Smooth muscle cell (in vitro differentiated cells): Measurements from ENCODE around the gene TRAF3. TPM values are rescaled to one million over a fixed set of nuclear protein-coding genes. Genes with fewer than 3 reads are reported as not detected.

Source experiments
- DNase-seq: peaks from one replicate; lab custom pipeline; 2025; ENCODE audit not compliant: unreplicated experiment; lab: John Stamatoyannopoulos, UW
- H2AFZ ChIP-seq: fragments of 200-600 bp; sonication (generic); 2 replicates; pipeline ENCODE4 v1.6.0; 2016; ENCODE audit warnings: antibody characterized with exemption, low read depth, mild to moderate bottlenecking
- H3F3A ChIP-seq: fragments of 200-600 bp; sonication (generic); 2 replicates; pipeline ENCODE4 v1.6.0; 2017; ENCODE audit warnings: antibody characterized with exemption, low read depth
- H3K27ac ChIP-seq: fragments of 200-600 bp; sonication (generic); 2 replicates; pipeline ENCODE4 v1.5.1; 2016; ENCODE audit warnings: low read depth, mild to moderate bottlenecking
- H3K27me3 ChIP-seq: fragments of 200-600 bp; sonication (generic); 2 replicates; pipeline ENCODE4 v1.6.1; 2016; ENCODE audit warnings: low read depth, mild to moderate bottlenecking
- H3K36me3 ChIP-seq: fragments of 200-600 bp; sonication (generic); 2 replicates; pipeline ENCODE4 v1.5.1; 2016; ENCODE audit warnings: low read depth
- H3K4me1 ChIP-seq: fragments of 200-600 bp; sonication (generic); 2 replicates; pipeline ENCODE4 v1.5.1; 2016; ENCODE audit warnings: low read depth
- H3K4me2 ChIP-seq: fragments of 200-600 bp; sonication (generic); 2 replicates; pipeline ENCODE4 v1.6.0; 2016; ENCODE audit warnings: mild to moderate bottlenecking
- H3K4me3 ChIP-seq: fragments of 200-600 bp; sonication (generic); 2 replicates; pipeline ENCODE4 v1.5.1; 2016; ENCODE audit warnings: mild to moderate bottlenecking
- H3K79me2 ChIP-seq: fragments of 200-600 bp; sonication (generic); 2 replicates; pipeline ENCODE4 v1.6.0; 2016; ENCODE audit warnings: low read depth, mild to moderate bottlenecking
- H3K9ac ChIP-seq: fragments of 200-600 bp; sonication (generic); 2 replicates; pipeline ENCODE4 v1.6.0; 2016; ENCODE audit warnings: low read depth
- H3K9me3 ChIP-seq: fragments of 200-600 bp; sonication (generic); replicated peaks from 2 replicates; pipeline ENCODE4 v1.5.1; 2016; ENCODE audit warnings: low read depth
- H4K20me1 ChIP-seq: fragments of 200-600 bp; sonication (generic); 2 replicates; pipeline ENCODE4 v1.6.0; 2016; ENCODE audit warnings: low read depth
- CTCF ChIP-seq: fragments of 200-600 bp; sonication (generic); IDR thresholded peaks from 2 replicates; pipeline ENCODE4 v1.5.1; 2017; ENCODE audit warnings: borderline replicate concordance, mild to moderate bottlenecking, antibody characterized with exemption; ENCODE audit not compliant: insufficient read depth, poor library complexity, severe bottlenecking
- WGBS: methylation state at CpG from one replicate; pipeline ENCODE4 v1.1.7; 2016; ENCODE audit warnings: low lambda C conversion rate; 5-methylcytosine and 5-hydroxymethylcytosine counted together
- polyA plus RNA-seq: library from polyadenylated mRNA; unstranded; fragments of >200 nt; fragmentation: Nextera tagmentation; extraction: Ambion mirVana; gene quantifications from 2 replicates; pipeline ENCODE4 v1.2.1, GENCODE V29; 2016
- total RNA-seq: library from RNA; depleted of rRNA; stranded (reverse); fragments of >200 nt; gene quantifications from 2 replicates; pipeline ENCODE4 v1.2.3, GENCODE V29; 2014

TRAF3 gene
- total and polyA plus RNA-seq, 2 experiments from 2014 or later = 9.4 to 24.6 TPM

- no peak for TF ChIP-seq CTCF
- no peak for DNase-seq
- no peak overlapping the region for H3K4me3 ChIP-seq
- H3K4me2 ChIP-seq = no peak overlapping the region
- WGBS = 98% methylated on average over 6 of the region's 6 CpGs
- no peaks in the 10 kb centered on the region for H4K20me1 ChIP-seq
- no peaks in the 10 kb centered on the region for H3K36me3 ChIP-seq
- H3K9me3 ChIP-seq = no peaks in the 10 kb centered on the region
- no peak overlapping the region for H3K9ac ChIP-seq
- no peaks in the 10 kb centered on the region for H3K4me1 ChIP-seq
- no peak overlapping the region for H3K27ac ChIP-seq
- no peak overlapping the region for H2AFZ ChIP-seq
- H3K79me2 ChIP-seq = no peaks in the 10 kb centered on the region
- no peaks in the 10 kb centered on the region for H3F3A ChIP-seq
- H3K27me3 ChIP-seq = peaks cover 11% of the 10 kb centered on the region
Measured at GRCh38 chr14:102917056-102917385, 139.8 kb downstream of the TRAF3 start.

DNA sequence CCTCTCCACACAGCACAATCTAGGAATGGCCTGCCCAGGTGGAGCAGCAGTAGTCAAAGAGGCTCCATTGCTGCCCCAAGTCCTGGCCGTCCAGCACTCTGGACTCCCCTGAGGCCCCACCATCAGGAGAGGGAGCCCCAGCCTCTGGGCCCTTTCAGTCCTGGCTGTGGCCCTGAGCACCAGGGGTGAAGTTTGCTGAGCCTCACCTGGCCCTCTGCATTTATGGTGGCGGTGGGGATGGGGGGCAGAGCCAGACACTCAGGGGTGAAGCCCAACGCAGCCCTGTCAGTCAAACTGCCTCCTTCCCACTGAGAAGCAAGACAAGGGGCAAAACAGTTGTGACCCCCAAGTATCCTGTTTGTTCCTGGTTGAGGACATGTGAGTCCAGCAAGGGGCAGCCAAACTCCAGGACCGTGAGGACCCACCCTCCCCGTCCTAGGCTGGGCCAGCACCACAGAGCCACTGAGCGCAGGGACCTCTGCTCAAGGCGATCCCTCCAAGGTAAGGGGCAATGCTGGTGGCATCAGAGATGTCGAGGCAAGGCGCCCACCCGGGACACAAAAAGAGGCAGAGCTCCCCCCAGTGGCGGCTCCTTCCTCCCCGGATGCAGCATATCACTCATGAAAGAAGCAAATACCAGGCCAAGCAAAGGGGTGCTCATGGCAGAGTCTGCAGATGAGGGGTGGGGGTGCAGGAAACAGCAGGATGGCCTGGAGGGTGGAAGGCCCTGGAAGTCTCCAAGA lies 140.4 kb downstream of the TRAF3 start:
- H2AFZ ChIP-seq = no peak overlapping the region
- H3K36me3 ChIP-seq = no peaks in the 10 kb centered on the region
- no peak overlapping the region for H3K4me3 ChIP-seq
- no peak overlapping the region for H3K27ac ChIP-seq
- TF ChIP-seq CTCF = peak; percentile 55
- no peaks in the 10 kb centered on the region for H3K4me1 ChIP-seq
- no peaks in the 10 kb centered on the region for H3F3A ChIP-seq
- peaks cover 18% of the 10 kb centered on the region for H3K27me3 ChIP-seq
- DNase-seq = no peak
- H3K4me2 ChIP-seq = no peak overlapping the region
- H4K20me1 ChIP-seq = no peaks in the 10 kb centered on the region
- no peaks in the 10 kb centered on the region for H3K9me3 ChIP-seq
- H3K79me2 ChIP-seq = no peaks in the 10 kb centered on the region
- WGBS = 34% methylated on average over 12 of the region's 12 CpGs
- H3K9ac ChIP-seq = no peak overlapping the region

DNA sequence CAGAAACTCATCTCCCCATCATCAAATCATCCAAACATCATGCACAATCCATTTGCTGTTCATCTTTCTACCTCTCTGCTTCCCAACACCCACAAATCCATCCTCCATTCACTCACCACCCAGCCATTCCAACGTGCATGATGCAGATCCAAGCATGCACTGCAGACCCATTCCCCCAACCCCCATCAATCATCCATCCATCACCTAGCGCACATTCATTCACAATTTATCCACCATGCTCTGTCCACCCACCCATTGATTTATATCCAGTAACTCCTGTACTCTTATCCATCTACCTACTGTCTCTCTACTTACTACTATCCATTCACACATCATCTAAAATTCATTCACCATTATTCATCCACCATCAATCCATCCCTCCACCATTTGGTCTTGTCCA lies 141.2 kb downstream of the TRAF3 start:
- no peak overlapping the region for H2AFZ ChIP-seq

More for the DNA sequence above, 141.2 kb downstream of the TRAF3 start:
- Histone ChIP-seq H3K9ac (no peak overlapping the region), H3K4me2 (no peak overlapping the region), H3K27me3 (peaks cover 25% of the 10 kb centered on the region), H3K36me3 (no peaks in the 10 kb centered on the region), H3K27ac (no peak overlapping the region), H4K20me1 (no peaks in the 10 kb centered on the region), H3K4me1 (no peaks in the 10 kb centered on the region), H3K9me3 (no peaks in the 10 kb centered on the region), H3K79me2 (no peaks in the 10 kb centered on the region), H3K4me3 (no peak overlapping the region), H3F3A (no peaks in the 10 kb centered on the region)
- DNase-seq = no peak
- no peak for TF ChIP-seq CTCF
- WGBS = 60% methylated on average over 2 of the region's 2 CpGs
